ENCODE results near the gene CHN1. TPM values are rescaled to one million over a fixed set of nuclear protein-coding genes. Genes with fewer than 3 reads are reported as not detected.

Gene CHN1
- total RNA-seq = 30.6 TPM
- long read RNA-seq, transcript CHN1-201 (7 exons, 2,047 nt) = minor isoform, 7 of 62 reads
- long read RNA-seq, transcript CHN1-205 (13 exons, 2,447 nt) = major isoform, 12 of 62 reads
- long read RNA-seq, partial matches to known transcripts = 4 of 62 reads
- long read RNA-seq, other reads (novel, unspliced or antisense) = 38 of 62 reads

- Histone ChIP-seq H3K27me3 (peaks cover 43% of the 10 kb centered on the region), H3K9me3 (no peaks in the 10 kb centered on the region), H3K27ac (peak within 1 kb of the TSS; percentile 85), H3K4me3 (peak within 1 kb of the TSS; percentile 65), H3K36me3 (no peaks in the 10 kb centered on the region), H3K4me1 (no peaks in the 10 kb centered on the region)
- peak; percentile 88 for ATAC-seq
- intact Hi-C loops (cut with DNase I) = no loop called here
- TF ChIP-seq CTCF (IDR thresholded peaks at IDR 0.05) = no peak
- peak; percentile 87 for DNase-seq
These were observed at the start of gene CHN1 for GRCh38 chr2:175004980-175005732. TSS of gene CHN1 (minus strand) at chr2:175005381. CDS start at chr2:175004912, 469 bp downstream.

- DNase-seq (no peak), ATAC-seq (no peak)
- Histone ChIP-seq H3K4me3 (no peak overlapping the region), H3K9me3 (no peaks in the 10 kb centered on the region), H3K4me1 (no peaks in the 10 kb centered on the region), H3K36me3 (no peaks in the 10 kb centered on the region), H3K27me3 (no peaks in the 10 kb centered on the region), H3K27ac (no peak overlapping the region)
- TF ChIP-seq CTCF (IDR thresholded peaks at IDR 0.05) = no peak
- intact Hi-C loops (cut with DNase I) = no loop called here
These were observed 49.2 kb upstream of the CHN1 start for GRCh38 chr2:175054340-175054739.

GRCh38 chr2:175049661-175050060 is 44.5 kb upstream of the CHN1 start:
- ATAC-seq = no peak
- DNase-seq = no peak
- TF ChIP-seq CTCF (IDR thresholded peaks at IDR 0.05) = no peak
- Histone ChIP-seq H3K4me1 (no peaks in the 10 kb centered on the region), H3K9me3 (no peaks in the 10 kb centered on the region), H3K27ac (no peak overlapping the region), H3K36me3 (no peaks in the 10 kb centered on the region), H3K27me3 (no peaks in the 10 kb centered on the region), H3K4me3 (no peak overlapping the region)
- intact Hi-C loops (cut with DNase I) = no loop called here

- Histone ChIP-seq H3K9me3 (no peaks in the 10 kb centered on the region), H3K36me3 (no peaks in the 10 kb centered on the region), H3K27me3 (no peaks in the 10 kb centered on the region), H3K4me3 (no peak overlapping the region), H3K4me1 (no peaks in the 10 kb centered on the region), H3K27ac (no peak overlapping the region)
- ATAC-seq (no peak), DNase-seq (no peak)
- TF ChIP-seq CTCF (IDR thresholded peaks at IDR 0.05) = no peak
- intact Hi-C loops (cut with DNase I) = no loop called here
These were observed 43.1 kb upstream of the CHN1 start for GRCh38 chr2:175048275-175048674.

GRCh38 chr2:175039490-175039889 is 34.3 kb upstream of the CHN1 start:
- no peak overlapping the region for H3K4me3 ChIP-seq
- ATAC-seq = no peak
- intact Hi-C loops (cut with DNase I) = loop anchor here (10.0 kb wide), 1 partner anchor 245 kb away; no protein-coding TSS in a partner anchor

More at GRCh38 chr2:175039490-175039889, 34.3 kb upstream of the CHN1 start:
- Histone ChIP-seq H3K36me3 (no peaks in the 10 kb centered on the region), H3K4me1 (no peaks in the 10 kb centered on the region), H3K27ac (no peak overlapping the region), H3K9me3 (no peaks in the 10 kb centered on the region), H3K27me3 (no peaks in the 10 kb centered on the region)
- DNase-seq = no peak
- no peak for TF ChIP-seq CTCF (IDR thresholded peaks at IDR 0.05)
